ENCODE measurements around the gene FAM117A.

FAM117A gene

DNA sequence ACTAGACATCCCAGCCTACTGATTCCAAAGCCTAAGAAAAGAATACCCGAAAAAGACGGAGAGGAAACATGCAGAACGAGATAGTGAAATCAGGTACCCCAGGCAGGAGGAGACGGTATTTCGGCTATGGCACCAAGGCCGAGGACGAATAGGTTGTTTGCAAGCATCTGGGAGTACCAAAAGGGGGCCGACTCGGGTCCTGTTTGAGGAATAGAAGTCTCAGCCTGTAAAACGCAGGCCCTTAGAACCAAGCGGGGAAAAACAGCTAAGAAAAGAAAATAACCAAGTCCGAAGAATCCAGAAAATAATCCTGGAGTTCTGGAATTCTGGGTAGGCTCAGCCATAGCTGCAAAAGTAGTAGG, 56.7 kb downstream of the FAM117A start:
- no peak for DNase-seq

DNA sequence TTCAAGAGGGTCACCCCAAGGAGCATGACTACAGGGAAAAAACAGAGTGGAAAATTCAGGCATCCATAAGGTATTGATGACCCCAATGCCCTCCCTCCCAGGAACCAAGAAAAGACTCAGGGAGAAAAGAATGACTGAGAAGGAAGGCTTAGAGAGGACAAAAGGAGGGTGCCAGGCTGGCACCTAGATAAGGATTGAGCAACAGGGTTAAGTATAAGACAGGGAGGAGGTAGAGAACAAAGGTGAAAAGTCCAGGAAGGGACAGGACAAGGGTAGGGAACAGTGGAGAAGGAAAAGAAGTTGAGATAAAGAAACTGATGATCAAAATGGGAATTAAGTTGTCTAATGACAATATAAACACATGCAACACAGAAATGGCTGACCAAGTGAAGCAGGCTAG, 58.7 kb downstream of the FAM117A start:
- DNase-seq: no peak

DNA sequence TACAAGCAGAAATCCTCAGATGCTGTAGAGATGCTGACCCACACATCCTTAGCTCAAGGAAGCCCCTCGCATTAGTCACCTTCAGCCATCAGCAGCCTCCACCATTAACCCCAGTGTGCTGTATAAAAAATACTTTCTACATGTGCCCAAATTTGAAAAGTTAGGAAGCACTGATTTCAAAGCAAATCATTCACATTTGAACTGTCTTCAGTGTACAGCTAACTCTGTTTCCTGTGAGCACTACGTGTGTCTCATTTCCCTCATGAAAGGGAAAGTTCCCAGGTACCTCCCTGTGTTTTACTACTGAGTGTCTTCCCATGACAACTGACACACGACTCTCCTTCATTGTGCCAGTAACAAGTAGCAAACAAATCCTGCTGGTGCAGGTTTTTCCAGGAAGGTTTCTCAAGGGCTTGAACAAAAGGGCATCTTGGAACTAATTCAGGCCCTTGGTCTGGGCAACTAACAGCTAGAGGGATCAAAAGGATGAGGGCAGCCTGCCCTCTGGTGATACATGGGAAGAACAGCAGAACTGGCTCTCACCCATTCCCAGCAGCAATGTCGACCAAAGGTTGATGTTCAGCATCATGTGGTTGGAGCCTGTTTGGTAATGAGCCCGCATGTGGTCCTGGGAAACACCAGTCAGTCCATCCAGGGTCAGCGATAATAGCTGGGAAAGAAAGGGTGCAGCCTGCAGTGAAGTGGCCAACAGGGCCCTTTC, 60.2 kb downstream of the FAM117A start:
- no peak for DNase-seq

DNA sequence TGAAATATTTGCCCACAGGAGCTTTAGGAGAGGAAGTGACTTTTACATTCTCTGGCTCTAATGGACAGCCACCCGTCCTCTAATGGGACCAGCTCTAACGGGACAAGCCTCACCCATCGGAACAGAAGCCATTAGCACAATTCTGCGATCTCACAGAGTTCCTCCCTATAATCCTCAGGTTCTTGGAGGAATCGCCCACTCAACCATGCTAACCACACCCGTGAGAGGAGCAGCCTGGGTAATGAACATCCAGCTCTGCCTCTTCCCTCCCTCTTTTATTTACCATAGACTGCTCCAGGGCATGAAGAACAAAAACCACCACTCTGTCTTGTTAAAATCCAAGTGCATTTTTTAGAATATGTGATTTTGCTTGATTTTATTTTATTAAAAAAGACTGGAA, 63.0 kb downstream of the FAM117A start:
- DNase-seq: no peak

DNA sequence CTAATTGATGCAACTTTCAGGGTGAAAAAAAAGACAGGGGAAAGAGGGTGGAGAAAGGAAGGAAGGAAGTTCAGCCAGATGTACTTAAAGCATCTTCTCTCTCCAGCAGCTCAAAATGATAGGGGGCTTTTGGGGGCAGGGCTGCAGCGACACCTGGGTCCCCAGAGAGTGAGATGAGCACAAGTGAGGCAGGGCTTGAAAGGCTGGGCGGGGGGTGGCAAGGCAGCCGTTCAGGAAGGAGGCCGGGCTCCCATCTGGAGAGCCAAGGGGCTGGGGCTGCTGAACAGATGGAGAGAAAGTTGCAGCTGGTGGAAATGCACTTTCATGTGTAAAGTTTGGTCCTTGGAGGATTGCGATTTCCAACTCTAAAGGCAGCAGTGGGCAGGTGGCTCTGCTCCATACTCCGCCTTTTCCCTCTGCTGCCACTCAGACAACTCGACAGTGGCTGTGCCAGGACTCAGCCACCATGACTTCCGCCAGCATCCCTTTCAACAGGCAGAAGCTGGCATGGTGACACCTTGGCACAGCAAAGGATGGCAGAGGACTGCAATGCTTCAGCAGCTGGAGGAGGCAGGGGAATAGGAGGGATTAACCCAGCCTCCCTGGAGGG, 63.9 kb downstream of the FAM117A start:
- DNase-seq: no peak

DNA sequence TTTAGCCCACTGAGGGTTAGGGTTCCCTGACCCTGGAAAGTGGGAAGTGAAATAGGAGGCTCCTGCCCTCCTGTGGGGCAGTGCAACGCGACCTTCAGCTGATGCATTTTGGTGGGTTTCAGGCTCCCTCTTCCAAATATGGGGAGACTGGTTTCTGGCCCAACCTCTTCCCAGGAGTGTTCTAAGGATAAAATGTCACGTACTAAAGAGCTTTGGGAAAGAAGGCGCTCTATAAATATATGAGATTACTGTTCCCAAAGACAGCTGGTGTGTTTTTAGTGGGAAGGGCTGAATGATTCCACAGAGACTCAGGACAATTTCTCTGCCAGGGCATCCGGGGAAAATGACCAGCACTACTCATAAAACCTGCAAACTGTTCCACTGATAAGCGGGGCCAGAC, 65.9 kb downstream of the FAM117A start:
- DNase-seq: no peak

DNA sequence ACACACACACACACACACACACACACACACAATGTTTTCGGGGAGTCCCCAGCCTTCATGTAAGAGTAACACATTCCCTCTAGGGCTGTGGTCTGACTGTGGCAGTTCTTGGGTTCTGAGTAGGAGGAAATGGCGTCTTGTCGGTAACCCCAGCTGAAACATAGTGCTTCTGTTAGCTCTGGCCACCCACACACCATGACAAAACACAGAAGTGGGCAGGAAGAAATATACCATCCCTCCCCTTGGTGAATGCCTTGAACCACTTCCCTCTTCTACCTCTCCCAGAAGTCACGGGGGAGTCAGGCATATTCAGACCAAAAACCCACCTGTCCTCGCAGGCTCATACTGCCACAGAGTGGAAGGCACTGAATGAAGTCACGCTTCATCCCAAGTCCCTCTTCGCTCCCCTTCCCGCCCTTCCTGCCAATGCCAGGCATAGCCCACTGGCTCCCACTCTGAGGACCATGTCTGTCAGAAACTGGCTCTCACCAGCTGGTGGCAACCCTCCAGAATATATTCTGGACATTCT, 67.6 kb downstream of the FAM117A start:
- DNase-seq: no peak

DNA sequence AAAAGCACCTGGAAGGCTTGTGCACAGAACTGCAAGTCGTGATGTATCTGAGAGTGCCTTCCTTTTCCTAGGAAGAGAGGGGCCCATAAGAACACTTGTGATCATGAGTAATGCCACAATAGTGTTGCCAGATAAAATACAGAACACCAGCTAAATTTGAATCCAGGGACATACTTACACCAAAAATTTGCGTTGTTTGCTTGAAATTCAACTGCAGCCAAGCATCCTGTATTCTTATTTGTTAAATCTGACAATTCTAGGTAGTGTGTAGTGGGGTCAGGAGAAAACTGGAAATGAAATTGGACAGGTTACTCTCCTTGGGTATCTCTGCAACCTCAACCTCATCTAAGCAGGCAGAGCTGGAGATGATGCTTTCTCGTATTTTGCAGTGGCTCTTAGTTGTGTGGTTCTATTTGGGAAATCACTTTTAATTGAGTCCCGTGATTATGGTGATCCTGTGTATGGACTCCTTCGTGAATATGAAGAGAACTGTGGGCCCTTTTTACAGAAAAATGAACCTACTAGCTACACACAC, 68.2 kb downstream of the FAM117A start:
- DNase-seq: no peak

DNA sequence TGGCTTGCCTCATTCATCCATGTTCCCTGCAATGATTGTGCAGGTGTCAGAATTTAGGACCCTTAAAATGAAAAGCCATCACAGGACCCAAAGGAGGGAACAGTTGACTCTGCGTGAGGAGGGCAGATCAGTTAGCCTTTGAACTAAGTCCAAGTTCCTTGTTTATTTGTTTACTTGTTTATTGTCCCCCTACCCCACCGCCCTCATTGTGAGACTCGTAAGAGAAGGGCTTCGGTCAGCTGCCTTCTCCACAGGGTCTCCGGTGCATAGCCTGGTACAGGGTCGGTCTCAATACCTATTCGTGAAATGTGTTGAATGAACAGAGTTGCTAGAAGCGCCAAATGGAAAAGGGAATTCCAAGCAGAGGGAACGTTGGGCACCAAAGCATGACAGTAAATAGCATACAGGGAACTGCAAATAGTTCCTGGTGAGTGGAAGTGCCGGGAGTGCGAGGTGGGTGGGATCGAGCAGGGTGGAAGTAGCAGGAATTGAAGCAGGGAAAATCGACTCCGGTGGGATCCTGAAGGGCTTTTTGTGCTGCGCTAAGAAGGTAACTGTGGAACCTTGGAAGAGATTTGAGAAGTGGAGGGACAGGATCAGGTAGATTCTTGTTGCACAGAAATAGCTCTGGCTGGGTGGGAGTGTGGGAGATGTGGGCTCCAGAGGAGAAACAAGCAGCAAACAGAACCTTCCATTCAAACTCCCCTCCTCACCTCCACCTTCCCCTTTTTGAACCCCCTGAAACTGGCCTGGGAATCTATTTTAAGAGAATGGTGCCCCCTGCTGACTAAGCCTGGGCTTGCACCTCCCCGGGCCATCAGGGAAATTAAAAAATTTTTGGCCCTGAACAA, 68.9 kb downstream of the FAM117A start:
- DNase-seq: peak; percentile 40 to 75 (median 48)

DNA sequence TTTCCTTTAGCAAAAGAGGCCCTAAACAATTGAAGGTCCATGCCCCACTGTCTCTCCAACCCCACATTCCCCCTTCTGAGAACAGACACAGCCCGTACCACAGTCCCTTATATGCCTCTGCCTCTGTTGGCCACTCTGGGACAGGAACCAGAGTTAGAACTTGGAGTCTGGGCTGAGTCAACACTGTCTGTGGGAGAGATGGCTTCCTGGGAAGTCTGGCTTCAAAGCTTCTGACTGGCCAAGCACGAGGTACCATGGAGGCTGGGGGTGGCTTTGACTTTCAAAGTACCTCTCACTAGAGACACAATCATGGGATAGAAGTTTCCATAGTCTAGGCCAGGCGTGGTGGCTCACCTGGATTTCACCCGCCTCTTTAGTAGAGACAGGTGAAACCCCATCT, 71.2 kb downstream of the FAM117A start:
- no peak for DNase-seq

DNA sequence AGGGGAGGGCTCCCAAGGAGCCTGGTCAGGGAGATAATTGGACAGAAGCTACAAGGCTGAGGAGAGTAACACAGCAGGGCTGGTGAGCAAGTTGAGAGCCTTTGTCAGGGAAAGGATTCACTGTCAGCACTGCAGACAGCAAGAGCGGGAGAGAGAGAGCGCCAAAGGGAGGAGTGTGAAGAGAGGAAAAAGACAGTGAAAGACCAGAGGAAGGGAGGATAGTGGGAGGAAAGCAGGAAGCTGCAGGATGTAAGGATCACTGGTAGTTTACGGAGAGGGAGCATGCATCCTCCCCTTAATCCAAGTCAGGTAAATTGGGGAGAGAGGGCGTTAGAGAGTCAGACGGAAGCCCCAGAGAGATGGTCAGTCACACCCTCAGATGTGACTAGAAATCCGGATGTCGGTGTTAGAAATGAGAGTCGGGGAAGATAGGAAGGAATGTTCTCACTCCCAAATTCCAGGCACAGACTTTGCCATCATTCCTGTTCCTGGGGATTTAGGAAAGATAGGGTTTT, 72.2 kb downstream of the FAM117A start:
- DNase-seq: no peak

DNA sequence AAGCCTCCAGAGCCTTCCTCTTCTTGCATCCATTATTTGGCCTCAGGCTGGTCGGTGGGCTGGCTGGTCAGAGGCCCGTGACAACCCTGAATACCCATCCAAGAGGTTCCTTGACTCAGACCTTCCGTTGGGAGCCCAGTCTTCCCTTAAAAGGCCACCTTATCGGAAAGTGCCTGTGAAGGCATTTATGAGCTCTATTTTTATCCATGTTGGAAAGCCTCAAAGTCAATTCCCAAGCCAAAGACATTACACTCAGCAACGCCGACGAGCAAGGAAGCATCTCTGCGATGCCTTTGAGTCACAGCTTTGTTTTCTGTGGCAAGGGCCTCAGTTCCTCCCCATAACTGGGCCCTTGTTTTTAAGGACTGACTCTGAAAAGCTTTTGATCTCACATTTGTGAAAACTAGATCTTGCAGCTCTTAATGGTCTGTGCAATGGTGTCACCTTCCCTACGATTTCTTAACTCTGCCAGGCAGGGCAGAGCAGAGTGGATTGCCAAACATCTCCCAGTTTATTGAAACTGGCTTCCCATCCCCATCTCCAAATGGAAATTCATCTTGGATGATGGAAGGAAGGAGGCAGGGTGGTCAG, 72.8 kb downstream of the FAM117A start:
- DNase-seq: no peak

DNA sequence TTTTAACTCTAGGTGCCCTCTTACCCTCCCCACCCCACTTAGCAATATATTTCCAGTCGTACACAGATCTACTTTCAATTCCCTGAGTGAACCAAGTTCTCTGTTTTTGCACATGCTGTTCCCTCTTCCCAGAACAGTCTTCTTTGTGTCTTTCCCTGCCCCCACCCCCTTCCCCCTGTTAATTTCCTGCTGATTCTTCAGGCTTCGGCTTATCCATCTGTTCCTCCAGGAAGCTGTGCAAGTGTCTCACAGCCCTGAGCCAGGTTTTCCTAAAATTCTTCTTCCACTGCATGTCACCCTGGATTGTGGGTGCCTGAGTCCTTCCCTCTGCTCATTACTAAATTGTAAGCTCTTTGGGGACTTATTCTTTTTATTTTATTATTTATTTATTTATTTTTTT, 73.7 kb downstream of the FAM117A start:
- no peak for DNase-seq

DNA sequence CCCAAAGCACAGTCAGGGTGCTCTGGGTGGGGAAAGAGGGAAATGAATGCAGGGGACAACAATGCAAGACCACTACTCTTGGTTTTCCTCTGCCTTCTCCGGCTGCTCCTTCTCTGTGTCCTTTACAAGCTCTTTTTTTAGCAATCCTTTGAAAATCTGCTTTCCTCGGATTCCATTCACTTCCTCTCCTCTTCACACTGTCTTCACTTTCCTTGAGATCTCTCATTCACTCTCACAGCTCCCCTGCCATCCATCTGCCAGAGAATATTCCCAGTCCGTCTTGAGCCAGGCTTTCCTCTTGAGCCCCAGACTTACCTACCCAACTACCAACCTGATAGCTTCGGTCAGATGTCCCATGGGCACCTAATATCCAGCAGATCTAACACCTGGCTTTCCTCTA, 75.1 kb downstream of the FAM117A start:
- DNase-seq: no peak

DNA sequence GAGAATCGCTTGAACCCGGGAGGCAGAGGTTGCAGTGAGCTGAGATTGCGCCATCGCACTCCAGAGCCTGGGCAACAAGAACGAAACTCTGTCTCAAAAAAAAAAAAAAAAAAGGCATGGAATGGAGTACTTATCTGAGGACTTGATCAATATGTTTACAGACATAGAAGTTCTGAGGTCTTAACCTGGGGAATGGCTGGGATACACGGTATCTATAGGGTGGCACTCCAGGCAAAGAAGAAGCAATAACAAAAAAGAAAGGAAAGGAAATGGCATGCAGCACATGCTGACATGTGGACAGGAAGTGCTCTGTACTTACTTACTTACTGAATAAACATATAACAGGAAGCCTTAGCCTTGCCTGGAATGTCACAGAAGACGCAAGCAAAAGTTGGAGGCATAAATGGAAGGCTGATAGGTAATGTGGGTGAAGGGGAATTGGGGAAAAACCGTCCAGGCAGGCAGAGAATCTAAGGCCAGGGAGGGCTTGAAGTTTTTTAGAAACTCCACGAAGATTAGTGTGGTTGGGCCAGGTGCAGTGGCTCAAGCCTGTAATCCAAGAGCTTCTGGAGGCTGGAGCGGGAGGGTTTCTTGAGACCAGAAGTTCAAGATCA, 75.9 kb downstream of the FAM117A start:
- no peak for DNase-seq

DNA sequence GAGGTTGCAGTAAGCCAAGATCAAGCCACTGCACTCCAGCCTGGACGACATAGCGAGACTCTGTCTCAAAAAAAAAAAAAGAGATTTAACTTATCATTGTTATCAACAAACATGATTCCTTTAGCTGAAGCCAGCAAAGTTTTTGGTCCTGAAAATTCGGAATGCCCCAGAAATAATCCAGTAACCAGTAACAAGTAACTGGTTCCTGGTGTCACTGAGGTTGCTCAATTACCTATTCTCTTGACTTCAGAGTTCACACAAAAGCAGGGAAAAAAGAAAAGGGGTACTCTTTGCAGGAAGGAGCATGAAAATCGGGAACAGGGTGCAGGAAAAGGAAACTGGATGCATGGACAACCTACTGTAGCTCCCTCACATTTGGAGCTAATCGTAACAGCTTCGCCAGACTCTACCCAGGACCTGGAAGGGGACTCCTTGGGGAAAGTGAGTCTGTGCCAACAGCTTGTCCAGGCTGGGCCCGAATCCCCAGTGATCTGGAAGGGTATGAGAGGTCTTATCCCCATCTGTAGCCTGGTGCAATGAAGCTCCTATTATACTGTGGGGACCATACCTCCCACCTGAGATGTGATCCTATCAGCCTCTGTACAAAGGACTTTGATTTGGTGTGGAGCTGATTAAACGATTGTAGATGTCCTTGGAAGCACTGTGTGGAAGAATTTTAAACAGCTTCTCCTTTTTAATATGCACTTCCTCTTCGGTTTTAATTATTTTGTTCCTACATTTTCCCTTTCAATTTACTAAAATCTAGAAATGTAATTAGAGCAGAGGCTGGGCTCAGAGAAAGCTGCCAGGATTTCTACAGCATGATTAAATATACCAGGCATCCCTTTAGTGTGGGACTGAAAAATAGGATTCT, 82.6 kb downstream of the FAM117A start:
- DNase-seq: no peak

DNA sequence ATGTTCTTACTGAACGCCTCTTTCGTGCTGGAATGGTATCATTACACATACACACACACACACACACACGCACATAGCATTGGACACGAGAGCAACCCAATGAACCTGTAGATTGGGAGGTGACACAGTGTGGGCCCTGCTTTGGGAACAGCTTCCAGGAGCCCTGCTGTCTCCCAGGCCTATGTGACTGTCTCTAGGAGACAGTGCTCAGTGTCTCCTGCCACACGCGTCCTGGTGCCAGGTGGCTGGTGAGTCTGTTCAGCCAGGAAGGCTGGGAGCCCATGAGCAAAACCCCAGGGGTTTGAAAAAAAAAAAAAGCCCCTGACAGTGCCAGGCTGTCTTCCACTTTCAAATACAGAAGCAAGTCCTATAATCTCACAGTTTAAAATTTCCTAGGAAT, 83.6 kb downstream of the FAM117A start:
- DNase-seq: no peak

DNA sequence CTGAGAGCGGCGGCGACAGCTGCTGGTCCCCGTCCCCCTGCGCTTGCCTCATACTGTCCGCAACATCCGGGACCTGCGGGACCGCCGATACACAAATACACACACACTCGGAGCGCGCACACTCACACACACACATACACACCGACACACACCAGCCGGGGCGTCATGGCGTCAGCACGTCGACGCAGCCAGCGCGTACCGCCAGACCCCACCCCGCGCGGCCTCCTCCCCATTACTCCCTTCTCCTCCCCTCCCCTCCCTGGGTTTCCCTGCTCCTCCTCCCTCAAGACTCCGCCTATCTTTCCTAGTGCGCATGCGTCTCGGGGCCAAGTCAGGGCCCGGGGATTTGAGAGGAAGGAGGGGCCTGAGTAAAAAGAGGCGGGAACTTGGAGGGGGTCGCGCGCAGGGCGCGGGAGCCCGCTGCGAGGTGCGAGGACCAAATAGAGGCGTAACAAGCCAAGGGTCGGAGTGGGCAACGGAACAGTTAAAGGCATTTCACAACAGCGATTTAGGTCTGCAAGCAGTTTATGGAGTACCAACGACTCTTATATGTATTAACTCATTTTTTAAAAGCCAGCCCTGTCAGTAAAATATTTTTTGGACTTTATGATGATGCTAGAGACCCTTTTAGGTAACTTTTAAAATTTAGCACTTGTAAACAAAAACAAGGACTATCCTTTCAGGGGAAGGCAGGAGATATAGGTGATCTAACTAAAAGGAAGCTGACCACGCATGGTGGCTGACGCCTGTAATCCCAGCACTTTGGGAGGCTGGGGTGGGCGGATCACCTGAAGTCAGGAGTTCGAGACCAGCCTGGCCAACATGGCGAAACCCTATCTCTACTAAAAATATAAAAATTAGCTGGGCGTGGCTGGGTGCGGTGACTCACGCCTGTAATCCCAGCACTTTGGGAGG, 85.7 kb downstream of the FAM117A start, which contains the start of gene SPOP:
TSS of gene SPOP (minus strand) at position 165 of the 915 bp plus-strand sequence. CDS start 55,287 bp downstream, outside the sequence.
- DNase-seq: peak; percentile 97 to 98 (median 97)

DNA sequence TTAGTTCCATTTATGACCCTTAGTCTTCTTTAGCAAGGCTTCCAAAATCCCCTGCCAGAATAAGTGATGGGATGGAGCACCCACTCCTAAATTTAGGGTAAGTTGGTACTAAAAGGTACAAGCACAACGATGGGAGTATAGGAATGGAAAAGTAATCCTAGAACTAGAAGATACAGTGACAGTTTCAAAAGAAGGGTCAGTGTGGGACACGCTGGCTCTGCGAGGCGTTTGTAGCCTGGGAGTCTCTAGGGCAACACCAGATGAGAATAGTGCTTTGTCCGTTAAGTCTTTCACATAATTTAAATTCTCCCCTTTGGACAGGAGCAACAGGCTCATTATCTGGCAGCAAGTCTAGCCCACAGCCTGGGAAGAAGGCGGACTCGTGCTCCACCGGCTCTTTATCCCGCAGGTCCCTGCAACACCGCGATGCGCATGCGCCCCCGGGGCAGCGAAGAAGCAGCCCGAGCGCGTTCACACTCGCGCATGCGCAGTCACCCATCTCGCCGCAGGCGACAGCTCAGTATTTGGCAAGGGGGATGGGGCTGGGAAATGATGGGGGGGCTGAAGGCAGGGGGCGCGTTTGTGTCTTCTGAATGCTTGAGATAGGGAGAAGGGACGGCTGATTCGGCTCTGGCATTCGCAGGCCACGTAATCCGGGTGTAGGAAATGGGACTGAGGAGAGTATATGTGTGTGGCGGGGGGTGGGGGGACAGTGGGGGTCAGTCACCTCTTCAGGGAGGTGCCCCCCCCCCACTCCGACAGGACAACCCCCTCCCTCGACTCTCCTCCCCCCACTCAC, 86.6 kb downstream of the FAM117A start:
- DNase-seq: peak; percentile 91 to 93 (median 92)
